H1 (cell line): ENCODE measurements around the gene PDIA5. TPM values are rescaled to one million over a fixed set of nuclear protein-coding genes. Genes with fewer than 3 reads are reported as not detected.

Source experiments
- CBX5 ChIP-seq: fragments of 300-800, 300-1000 bp; sonication (generic); IDR thresholded peaks from 2 replicates; pipeline ENCODE4 v1.7.1; 2016; ENCODE audit warnings: antibody characterized with exemption, low read length, low read depth
- polyA plus RNA-seq, 7 experiments: library from polyadenylated mRNA; depleted of rRNA in 3 of 7; stranded (reverse) in 5 of 7; unstranded in 2 of 7; fragments of >200 nt in 5 of 7; fragments of 200-250 nt in 2 of 7; gene quantifications; 1 replicate in 5 of 7; 2 replicates in 1 of 7; 4 replicates in 1 of 7; pipeline versions ENCODE4 v1.2.1 to v1.2.3, GENCODE V29; 2011 to 2013; ENCODE audit warnings: missing spikeins in 2 of 7, mixed read lengths in 2 of 7
- total RNA-seq: library from RNA; stranded (reverse); fragmentation: NEBNext Ultra II Directional; extraction: Animal tissue kit (Norgen Biotek cat#: 25700); gene quantifications from 2 replicates; pipeline ENCODE4 v1.2.1, GENCODE V29; 2021
- TF ChIP-seq, protein P1 (sequence below): fragments of 300-600 bp; sonication (generic); IDR thresholded peaks from 2 replicates; pipeline ENCODE4 v1.7.1; 2012; ENCODE audit warnings: low read length, moderate library complexity, mild to moderate bottlenecking, inconsistent platforms; ENCODE audit not compliant: insufficient replicate concordance

The PDIA5 gene
- total and polyA plus RNA-seq, 2 of the 8 experiments (the other 6 are each of a cell fraction or from before 2014, with no cell fraction given): 18.2 to 32.8 TPM

DNA sequence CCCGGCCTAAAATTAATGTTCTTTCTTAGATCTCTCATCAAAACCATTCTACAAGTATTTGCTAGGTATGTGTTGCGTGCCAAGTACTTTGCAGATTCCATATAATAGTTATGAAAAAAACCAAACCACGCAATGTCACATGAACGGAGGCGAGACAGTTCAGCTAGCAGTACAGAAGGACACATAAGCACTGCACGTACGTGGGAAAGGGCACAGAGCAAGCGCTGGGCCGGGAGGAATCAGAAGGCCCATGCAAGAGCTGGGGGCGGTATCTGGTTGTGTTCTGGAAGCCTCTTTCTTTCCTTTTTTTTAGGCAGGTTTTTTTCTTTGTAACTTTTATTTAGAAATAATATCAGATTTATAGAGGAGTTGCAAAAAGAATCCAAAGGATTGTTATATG is 11.3 kb downstream of the PDIA5 start (continued):
- TF ChIP-seq, protein P1, sequence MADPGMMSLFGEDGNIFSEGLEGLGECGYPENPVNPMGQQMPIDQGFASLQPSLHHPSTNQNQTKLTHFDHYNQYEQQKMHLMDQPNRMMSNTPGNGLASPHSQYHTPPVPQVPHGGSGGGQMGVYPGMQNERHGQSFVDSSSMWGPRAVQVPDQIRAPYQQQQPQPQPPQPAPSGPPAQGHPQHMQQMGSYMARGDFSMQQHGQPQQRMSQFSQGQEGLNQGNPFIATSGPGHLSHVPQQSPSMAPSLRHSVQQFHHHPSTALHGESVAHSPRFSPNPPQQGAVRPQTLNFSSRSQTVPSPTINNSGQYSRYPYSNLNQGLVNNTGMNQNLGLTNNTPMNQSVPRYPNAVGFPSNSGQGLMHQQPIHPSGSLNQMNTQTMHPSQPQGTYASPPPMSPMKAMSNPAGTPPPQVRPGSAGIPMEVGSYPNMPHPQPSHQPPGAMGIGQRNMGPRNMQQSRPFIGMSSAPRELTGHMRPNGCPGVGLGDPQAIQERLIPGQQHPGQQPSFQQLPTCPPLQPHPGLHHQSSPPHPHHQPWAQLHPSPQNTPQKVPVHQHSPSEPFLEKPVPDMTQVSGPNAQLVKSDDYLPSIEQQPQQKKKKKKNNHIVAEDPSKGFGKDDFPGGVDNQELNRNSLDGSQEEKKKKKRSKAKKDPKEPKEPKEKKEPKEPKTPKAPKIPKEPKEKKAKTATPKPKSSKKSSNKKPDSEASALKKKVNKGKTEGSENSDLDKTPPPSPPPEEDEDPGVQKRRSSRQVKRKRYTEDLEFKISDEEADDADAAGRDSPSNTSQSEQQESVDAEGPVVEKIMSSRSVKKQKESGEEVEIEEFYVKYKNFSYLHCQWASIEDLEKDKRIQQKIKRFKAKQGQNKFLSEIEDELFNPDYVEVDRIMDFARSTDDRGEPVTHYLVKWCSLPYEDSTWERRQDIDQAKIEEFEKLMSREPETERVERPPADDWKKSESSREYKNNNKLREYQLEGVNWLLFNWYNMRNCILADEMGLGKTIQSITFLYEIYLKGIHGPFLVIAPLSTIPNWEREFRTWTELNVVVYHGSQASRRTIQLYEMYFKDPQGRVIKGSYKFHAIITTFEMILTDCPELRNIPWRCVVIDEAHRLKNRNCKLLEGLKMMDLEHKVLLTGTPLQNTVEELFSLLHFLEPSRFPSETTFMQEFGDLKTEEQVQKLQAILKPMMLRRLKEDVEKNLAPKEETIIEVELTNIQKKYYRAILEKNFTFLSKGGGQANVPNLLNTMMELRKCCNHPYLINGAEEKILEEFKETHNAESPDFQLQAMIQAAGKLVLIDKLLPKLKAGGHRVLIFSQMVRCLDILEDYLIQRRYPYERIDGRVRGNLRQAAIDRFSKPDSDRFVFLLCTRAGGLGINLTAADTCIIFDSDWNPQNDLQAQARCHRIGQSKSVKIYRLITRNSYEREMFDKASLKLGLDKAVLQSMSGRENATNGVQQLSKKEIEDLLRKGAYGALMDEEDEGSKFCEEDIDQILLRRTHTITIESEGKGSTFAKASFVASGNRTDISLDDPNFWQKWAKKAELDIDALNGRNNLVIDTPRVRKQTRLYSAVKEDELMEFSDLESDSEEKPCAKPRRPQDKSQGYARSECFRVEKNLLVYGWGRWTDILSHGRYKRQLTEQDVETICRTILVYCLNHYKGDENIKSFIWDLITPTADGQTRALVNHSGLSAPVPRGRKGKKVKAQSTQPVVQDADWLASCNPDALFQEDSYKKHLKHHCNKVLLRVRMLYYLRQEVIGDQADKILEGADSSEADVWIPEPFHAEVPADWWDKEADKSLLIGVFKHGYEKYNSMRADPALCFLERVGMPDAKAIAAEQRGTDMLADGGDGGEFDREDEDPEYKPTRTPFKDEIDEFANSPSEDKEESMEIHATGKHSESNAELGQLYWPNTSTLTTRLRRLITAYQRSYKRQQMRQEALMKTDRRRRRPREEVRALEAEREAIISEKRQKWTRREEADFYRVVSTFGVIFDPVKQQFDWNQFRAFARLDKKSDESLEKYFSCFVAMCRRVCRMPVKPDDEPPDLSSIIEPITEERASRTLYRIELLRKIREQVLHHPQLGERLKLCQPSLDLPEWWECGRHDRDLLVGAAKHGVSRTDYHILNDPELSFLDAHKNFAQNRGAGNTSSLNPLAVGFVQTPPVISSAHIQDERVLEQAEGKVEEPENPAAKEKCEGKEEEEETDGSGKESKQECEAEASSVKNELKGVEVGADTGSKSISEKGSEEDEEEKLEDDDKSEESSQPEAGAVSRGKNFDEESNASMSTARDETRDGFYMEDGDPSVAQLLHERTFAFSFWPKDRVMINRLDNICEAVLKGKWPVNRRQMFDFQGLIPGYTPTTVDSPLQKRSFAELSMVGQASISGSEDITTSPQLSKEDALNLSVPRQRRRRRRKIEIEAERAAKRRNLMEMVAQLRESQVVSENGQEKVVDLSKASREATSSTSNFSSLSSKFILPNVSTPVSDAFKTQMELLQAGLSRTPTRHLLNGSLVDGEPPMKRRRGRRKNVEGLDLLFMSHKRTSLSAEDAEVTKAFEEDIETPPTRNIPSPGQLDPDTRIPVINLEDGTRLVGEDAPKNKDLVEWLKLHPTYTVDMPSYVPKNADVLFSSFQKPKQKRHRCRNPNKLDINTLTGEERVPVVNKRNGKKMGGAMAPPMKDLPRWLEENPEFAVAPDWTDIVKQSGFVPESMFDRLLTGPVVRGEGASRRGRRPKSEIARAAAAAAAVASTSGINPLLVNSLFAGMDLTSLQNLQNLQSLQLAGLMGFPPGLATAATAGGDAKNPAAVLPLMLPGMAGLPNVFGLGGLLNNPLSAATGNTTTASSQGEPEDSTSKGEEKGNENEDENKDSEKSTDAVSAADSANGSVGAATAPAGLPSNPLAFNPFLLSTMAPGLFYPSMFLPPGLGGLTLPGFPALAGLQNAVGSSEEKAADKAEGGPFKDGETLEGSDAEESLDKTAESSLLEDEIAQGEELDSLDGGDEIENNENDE: no peak
- no peak for TF ChIP-seq CBX5
